IPS-18c (cell line): ENCODE data around the gene PREX1.

Experiments
- H3K4me3 ChIP-seq: 2 replicates; pipeline ENCODE4 v1.7.0; 2013; ENCODE audit warnings: low read depth, mild to moderate bottlenecking, low read length, moderate library complexity; ENCODE audit not compliant: insufficient read depth
- H3K9me3 ChIP-seq: one replicate; pipeline ENCODE4 v1.6.1; 2013; ENCODE audit warnings: mild to moderate bottlenecking, low read length, moderate library complexity; ENCODE audit not compliant: control insufficient read depth, insufficient read depth

PREX1 gene

GRCh38 chr20:48632017-48632824 is 195.6 kb downstream of the PREX1 start:
- Histone ChIP-seq H3K4me3 (no peak overlapping the region), H3K9me3 (peaks cover 2% of the 10 kb centered on the region)

GRCh38 chr20:48631114-48632016 is 196.4 kb downstream of the PREX1 start:
- Histone ChIP-seq H3K9me3 (peaks cover 2% of the 10 kb centered on the region), H3K4me3 (no peak overlapping the region)

- H3K9me3 ChIP-seq = peaks cover 2% of the 10 kb centered on the region
- H3K4me3 ChIP-seq = no peak overlapping the region
Measured at GRCh38 chr20:48630342-48631075, 197.3 kb downstream of the PREX1 start.

GRCh38 chr20:48629960-48630315 is 197.9 kb downstream of the PREX1 start:
- peaks cover 2% of the 10 kb centered on the region for H3K9me3 ChIP-seq
- H3K4me3 ChIP-seq = no peak overlapping the region

- no peak overlapping the region for H3K4me3 ChIP-seq
- peaks cover 2% of the 10 kb centered on the region for H3K9me3 ChIP-seq
Measured at GRCh38 chr20:48629069-48629959, 198.5 kb downstream of the PREX1 start.

- H3K9me3 ChIP-seq = peaks cover 2% of the 10 kb centered on the region
- no peak overlapping the region for H3K4me3 ChIP-seq
Measured at GRCh38 chr20:48627737-48628128, 200.1 kb downstream of the PREX1 start.

- Histone ChIP-seq H3K9me3 (peaks cover 2% of the 10 kb centered on the region), H3K4me3 (no peak overlapping the region)
Measured at GRCh38 chr20:48626938-48627736, 200.7 kb downstream of the PREX1 start.

- Histone ChIP-seq H3K9me3 (peaks cover 2% of the 10 kb centered on the region), H3K4me3 (no peak overlapping the region)
Measured at GRCh38 chr20:48626226-48626937, 201.4 kb downstream of the PREX1 start.

GRCh38 chr20:48625136-48625900 is 202.5 kb downstream of the PREX1 start:
- H3K9me3 ChIP-seq = peaks cover 2% of the 10 kb centered on the region
- H3K4me3 ChIP-seq = no peak overlapping the region

GRCh38 chr20:48624315-48625020 is 203.3 kb downstream of the PREX1 start:
- peaks cover 2% of the 10 kb centered on the region for H3K9me3 ChIP-seq
- H3K4me3 ChIP-seq = no peak overlapping the region

- no peak overlapping the region for H3K4me3 ChIP-seq
- peaks cover 2% of the 10 kb centered on the region for H3K9me3 ChIP-seq
Measured at GRCh38 chr20:48623906-48624265, 203.9 kb downstream of the PREX1 start.

- no peak overlapping the region for H3K4me3 ChIP-seq
- no peaks in the 10 kb centered on the region for H3K9me3 ChIP-seq
Measured at GRCh38 chr20:48623176-48623905, 204.5 kb downstream of the PREX1 start.

- Histone ChIP-seq H3K4me3 (no peak overlapping the region), H3K9me3 (no peaks in the 10 kb centered on the region)
Measured at GRCh38 chr20:48622421-48622820, 205.4 kb downstream of the PREX1 start.
